G401 (cell line): Measurements from ENCODE around the gene KCNB1. TPM values are rescaled to one million over a fixed set of nuclear protein-coding genes. Genes with fewer than 3 reads are reported as not detected.
"Not testable (repeated sequence)": the region's sequence is repeated elsewhere in the genome, so short reads cannot be mapped to it uniquely, and the experiment has no call there.

Source experiments
- DNase-seq: peaks from one replicate; pipeline ENCODE4 v3.0.0-alpha.2; 2015; ENCODE audit warnings: low spot score
- in situ Hi-C: cut with HindIII; loops from 2 replicates; pipeline ENCODE4 v1.10.0; 2016; ENCODE audit warnings: low sequenced_read_pairs, mixed read lengths
- total RNA-seq: library from RNA; depleted of rRNA; stranded (reverse); fragments of >200 nt; shearing (Covaris generic); gene quantifications from 2 replicates; pipeline ENCODE4 v1.2.3, GENCODE V29; 2014

KCNB1 gene
- total RNA-seq, 1 experiment from 2014 or later, result 0.14 TPM

DNA sequence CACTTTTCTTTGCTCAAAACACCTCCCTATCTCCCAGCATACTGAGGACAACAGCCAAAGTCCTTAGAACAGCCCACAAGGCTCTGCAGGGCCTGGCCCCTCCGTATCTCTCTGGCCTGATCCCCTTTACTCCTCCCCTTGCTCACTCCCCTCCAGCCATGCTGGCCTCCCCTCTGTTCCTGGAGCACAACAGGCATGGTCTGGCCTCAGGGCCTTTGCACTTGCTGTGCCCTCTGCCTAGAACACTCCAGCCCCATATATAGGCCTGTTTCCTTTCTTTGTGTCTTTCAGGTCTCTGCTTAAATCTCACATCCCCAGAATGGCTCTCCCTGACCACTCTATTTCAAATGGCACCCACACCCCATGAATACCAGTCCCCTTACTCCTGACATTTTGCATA is 62.7 kb downstream of the KCNB1 start:
- no peak for DNase-seq
- in situ Hi-C loops, result loop anchor here (5.0 kb wide), 1 partner anchor 58 kb away; no protein-coding TSS in a partner anchor

DNA sequence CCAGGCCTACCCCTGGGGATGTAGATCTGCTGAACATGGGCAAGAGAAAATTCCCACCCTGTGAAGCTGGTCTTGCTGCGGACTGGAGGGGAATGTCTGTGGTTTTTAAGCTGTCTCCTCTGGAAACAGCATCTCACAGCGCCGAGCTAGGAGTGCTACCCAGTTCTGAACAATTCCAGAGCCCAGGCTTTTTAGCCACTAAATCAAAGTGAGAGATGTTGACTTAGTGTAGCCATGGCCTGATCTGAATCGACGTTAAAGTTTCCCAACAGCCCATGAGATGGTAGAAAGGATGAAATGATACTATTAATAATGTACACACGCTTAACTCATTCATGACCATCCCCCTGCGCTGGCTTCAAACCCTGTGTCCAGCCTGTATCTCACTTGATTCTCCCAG is 63.7 kb downstream of the KCNB1 start:
- no peak for DNase-seq
- in situ Hi-C loops, result no loop called here

- DNase-seq, result no peak
- in situ Hi-C loops, result no loop called here
These were observed 64.5 kb downstream of the KCNB1 start for GRCh38 chr20:49417843-49418555.

GRCh38 chr20:49415668-49416044 is 66.8 kb downstream of the KCNB1 start:
- no peak for DNase-seq
- in situ Hi-C loops, result no loop called here

DNA sequence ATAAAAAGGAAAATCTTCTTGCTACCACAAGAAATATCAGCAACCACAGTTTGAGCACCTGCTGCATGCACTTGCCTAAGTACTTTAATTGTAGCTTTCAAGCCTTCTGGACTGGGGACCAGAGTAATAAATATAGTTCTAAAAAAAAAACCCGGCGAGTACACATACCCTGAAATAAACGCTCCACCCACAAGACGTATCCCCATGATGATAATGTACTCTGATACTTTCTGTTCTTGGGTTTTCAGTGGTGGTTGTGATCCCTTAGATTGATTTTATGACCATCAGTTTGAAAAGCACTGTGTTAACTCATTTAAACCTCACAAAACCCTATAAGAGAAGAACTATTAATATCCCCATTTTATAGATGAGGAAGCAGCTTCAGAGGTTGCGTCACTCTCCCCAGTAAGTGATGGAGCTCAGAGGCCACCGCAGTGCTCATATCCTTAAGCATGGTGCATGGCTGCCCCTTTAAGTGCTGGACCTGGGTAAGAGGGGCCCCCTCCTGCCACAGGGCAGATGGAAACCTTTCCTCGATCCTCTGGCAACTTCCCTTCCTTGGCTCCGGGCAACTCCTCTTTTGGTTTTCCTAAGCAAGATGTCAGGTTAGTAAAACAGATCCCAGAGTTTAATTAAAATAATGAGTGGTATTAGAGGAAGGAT is 67.3 kb downstream of the KCNB1 start:
- in situ Hi-C loops, result no loop called here
- peak; percentile 29 for DNase-seq

GRCh38 chr20:49413677-49414076 is 68.8 kb downstream of the KCNB1 start:
- no peak for DNase-seq
- in situ Hi-C loops, result no loop called here

- DNase-seq, result no peak
- in situ Hi-C loops, result no loop called here
These were observed 69.5 kb downstream of the KCNB1 start for GRCh38 chr20:49412953-49413352.

GRCh38 chr20:49412254-49412653 is 70.2 kb downstream of the KCNB1 start:
- in situ Hi-C loops, result no loop called here
- no peak for DNase-seq

DNA sequence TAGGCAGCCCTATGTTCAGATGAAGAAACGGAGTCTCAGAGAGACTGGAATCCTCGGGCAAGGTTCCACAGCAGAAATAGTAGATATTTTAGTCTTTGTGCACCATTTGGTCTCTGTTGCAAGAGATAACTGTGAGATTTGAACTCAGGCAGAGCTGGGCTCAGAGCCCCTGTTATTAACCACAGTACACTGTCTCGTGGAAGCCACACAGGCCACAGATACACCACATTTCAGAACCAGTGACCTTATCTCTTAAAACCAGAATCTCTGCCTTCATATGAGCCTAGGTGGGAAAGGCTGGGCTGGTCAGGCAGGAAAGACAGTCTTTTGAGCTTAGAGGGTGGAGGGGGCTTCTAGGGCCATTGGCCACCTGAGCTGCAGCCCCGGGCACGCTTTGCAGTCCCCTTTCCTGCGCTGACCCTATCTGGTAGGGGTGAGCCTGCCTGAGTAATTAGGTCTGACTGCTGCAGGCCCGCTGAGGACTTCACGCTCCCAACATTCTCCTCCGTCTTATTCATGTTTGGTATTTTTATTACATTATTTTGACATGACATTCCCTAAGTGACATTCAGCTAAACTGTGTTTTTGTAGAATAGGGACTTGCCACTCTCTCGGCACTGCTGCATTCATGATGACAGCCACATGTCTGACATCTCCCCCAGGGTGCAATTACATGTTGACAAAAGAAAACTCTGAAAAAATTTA is 71.1 kb downstream of the KCNB1 start:
- in situ Hi-C loops, result no loop called here
- no peak for DNase-seq

DNA sequence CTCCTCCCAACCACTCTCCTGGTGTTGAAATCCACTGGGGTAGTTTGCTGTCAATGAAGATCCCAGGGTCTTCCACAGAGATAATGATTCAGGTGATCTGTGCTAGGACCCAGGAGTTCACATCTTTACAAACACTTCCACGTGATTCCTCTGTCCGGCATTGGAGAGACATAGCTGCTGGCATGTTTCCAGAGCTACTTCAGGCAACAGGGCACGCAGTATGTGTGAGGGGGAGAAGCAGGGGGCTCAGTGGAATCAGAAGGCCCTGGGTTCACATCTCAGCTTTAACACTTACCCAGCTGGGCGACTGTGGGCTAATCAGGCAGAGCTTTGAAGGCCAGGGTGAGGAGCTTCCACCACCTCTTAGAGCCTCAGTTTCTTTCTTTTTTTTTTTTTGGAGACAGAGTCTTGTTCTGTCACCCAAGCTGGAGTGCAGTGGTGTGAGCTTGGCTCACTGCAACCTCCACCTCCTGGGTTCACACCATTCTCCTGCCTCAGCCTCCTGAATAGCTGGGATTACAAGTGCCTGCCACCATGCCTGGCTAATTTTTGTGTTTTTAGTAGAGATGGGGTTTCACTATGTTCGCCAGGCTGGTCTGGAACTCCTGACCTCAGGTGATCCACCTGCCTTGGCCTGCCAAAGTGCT is 72.4 kb downstream of the KCNB1 start:
- in situ Hi-C loops, DNase-seq: not testable (repeated sequence)

DNA sequence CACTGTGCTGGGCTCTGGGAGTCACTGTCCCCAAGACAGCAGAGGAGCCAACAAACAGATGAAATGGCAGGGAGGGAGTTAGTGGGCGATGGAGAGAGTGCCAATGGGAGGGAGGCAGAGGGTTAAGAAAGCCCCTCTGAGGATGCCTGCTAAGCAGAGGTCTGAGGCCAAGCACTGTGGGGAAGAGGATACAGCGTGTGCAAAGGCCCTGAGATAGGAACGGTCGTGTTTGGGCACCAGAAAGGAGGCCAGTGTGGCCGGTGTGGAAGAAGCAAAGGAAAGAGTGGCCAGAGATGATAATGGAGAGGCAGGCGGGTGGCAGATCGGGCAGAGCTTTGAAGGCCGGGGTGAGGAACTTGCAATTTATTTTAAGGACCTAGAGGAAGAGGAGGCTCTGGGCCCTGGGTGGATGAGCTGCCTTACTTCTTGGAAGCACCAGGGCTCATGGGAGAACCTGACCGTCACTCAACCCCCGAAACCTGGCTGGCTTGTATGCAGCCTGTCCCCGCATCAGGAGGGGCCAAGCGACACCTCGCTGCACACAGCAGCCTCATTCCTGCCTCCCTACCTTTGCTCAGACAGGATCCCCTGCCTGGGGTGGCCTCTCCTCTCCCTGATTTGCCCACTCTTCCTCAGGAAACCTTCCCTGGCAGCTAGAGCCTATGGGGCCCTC is 73.0 kb downstream of the KCNB1 start:
- in situ Hi-C loops, result no loop called here

DNA sequence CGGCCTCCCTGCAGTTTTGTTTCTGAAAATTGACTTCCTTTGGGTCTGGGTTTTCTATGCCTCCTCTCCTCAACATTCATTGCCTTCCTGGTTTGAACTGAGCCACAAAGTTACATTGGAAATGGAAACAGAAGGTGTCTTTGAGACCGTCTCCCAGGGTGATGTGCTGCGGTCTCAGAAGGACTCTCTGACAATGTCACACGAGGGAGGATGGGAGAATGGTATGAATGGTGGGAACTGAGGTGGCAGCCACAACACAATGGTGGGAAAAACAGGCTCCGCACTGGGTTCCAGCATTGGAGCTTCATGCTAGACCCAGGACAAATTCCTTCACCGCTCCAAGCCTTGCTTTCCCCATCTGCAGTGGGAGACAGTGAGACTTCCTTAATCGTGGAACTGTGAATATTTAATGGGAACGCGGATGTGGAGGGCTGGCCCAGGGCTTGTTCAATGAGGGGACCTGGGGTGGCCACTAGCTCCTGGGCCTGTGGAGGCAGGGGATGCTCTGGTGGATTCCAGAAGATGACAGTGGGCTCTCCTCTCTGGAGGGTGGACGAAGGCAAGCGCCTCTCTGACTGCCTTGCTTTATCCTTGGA is 73.9 kb downstream of the KCNB1 start:
- in situ Hi-C loops, result no loop called here
- DNase-seq, result no peak

More for the DNA sequence above, 73.0 kb downstream of the KCNB1 start:
- no peak for DNase-seq

GRCh38 chr20:49406666-49407065 is 75.8 kb downstream of the KCNB1 start:
- no peak for DNase-seq
- in situ Hi-C loops, result no loop called here

- DNase-seq, result no peak
- in situ Hi-C loops, result no loop called here
These were observed 76.8 kb downstream of the KCNB1 start for GRCh38 chr20:49405696-49406095.

- in situ Hi-C loops, result no loop called here
- DNase-seq, result peak; percentile 81
These were observed 77.3 kb downstream of the KCNB1 start for GRCh38 chr20:49405062-49405683.

DNA sequence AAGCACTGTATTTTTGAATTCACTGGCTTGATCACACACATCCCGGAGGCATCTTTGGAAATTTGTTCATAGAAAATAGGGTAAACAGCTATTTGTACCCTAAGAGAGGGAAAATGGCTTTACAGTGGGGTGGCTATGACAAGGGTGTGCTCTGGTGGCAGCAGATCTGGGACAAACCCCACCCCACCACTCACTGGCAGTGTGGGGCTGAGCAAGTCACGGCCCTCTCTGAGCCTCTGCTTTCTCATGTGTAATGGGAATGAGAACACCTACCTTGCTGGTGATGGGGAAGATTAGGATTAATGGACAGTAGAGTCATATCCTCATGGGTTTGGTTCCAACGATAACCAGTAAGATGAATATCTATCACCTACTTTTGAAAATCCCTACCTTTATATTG is 78.0 kb downstream of the KCNB1 start:
- DNase-seq, result no peak
- in situ Hi-C loops, result no loop called here

DNA sequence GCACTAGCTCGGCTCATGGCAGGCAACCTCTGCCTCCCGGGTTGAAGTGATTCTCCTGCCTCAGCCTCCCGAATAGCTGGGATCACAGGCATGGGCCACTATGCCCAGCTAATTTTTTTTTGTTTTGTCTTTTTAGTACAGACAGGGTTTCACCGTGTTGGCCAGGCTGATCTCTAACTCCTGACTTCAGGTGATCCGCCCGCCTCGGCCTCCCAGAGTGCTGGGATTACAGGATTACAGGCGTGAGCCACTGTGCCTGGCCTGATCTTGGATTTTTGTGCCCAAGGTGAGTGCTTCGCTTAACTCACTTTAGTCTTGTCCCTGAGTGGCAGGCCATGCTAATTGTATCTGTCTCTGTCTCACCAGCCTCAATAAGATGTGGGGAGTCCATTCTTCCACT is 78.6 kb downstream of the KCNB1 start:
- in situ Hi-C loops, result no loop called here
- no peak for DNase-seq

- no peak for DNase-seq
- in situ Hi-C loops, result no loop called here
These were observed 79.5 kb downstream of the KCNB1 start for GRCh38 chr20:49403012-49403411.

DNA sequence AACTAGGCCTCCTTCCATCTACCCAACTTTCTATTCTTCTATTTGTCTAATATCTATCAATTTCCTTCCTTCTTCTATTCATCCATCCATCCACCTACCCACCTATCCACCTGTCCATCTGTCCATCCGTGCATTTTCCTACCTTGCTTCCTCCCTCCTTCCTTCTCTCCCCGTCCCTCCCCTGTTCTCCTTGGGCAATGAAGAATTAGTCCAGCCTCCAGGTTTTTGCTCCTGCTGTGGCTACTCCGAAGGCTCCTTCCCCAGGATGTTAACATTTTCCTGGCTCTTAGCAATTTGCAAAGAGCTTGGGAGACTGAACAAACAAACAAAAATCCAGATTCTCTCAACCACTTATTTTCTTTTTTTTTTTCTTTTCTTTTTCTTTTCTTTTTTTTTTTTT is 81.6 kb downstream of the KCNB1 start:
- DNase-seq, result no peak
- in situ Hi-C loops, result no loop called here
